Stimulated activated CD4-positive, alpha-beta T cell treated with anti-CD3 and anti-CD28 coated beads, Interleukin-1b, Interleukin-23, amount 100 ng/mL, for 4 hours (primary cell): ENCODE data around the gene ANKRD11.
"Not testable (repeated sequence)": the region's sequence is repeated elsewhere in the genome, so short reads cannot be mapped to it uniquely, and the experiment has no call there.

ENCODE experiments used
- DNase-seq, 2 donors: peaks; one replicate each; pipeline ENCODE4 v3.0.0-alpha.2; 2020; ENCODE audit warnings: low read depth in 2 of 2

Gene ANKRD11

DNA sequence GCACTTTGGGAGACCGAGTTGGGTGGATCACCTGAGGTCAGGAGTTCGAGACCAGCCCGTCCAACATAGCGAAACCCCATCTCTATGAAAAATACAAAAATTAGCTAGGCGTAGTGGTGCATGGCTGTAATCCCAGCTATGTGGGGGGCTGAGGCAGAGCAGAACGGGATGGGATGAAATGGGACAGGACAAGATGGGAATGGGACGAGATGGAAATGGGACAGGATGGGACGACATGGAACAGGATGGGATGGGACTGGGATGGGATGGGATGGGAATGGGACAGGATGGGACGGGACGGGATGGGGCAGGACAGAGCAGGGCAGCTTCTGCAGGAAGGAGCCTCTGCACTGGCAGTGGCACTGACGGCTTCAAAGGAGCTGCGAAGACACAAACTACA lies 106.1 kb downstream of the ANKRD11 start:
- no peak for DNase-seq

GRCh38 chr16:89383095-89384003 lies 107.0 kb downstream of the ANKRD11 start:
- DNase-seq = no peak

DNA sequence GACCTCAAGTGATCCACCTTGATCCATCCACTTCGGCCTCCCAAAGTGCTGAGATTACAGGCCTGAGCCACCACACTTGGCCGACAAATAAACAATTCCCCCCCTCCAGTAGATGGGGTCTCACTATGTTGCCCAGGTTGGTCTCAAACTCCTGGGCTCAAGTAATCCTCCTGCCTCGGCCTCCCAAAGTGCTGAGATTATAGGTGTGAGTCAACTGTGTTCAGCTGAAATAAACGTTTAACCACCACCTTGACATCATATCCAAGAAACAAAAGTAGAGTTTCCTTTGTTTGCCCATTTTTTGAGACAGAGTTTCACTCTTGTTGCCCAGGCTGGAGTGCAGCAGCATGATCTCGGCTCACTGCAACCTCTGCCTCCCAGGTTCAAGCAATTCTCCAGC lies 107.8 kb downstream of the ANKRD11 start:
- not testable (repeated sequence) for DNase-seq

DNA sequence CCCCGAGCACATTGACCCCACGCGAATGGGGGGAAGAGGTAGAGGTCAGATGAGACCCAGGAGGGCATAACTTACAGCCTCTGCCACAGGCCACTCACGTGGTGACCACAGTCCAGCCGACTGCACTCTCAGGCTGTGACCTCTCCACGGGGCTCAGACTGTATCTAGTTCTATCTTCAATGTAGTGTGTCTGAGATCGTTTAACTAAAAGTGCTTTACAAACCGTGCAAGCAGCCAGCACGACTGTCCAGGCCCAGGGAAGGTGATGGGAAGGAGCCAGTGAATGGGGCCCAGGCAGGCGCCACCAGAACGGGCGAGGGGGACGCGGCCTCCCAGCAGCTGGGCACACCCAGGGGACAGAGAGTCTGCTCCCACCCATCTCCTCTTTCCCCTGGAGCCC lies 108.6 kb downstream of the ANKRD11 start:
- no peak for DNase-seq

DNA sequence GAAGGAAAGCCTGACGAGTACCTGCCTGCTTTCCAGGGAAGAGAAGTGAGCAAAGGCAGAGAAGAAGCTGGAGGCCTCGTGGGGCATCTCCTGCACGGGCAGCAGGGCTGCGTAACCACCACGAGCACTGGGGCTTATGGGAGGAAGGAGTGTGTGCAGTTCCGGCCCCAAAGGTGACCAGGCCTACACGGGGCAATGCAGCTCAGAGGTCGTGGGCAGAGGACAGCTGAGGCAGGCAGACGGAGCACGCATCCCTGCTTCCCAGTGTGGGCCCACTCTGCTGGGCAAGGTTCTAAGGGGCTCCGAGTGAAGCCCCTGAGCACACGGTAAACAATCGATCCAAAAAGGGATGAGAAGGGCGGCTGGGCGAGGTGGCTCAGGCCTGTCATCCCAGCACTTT lies 109.7 kb downstream of the ANKRD11 start:
- DNase-seq = no peak

DNA sequence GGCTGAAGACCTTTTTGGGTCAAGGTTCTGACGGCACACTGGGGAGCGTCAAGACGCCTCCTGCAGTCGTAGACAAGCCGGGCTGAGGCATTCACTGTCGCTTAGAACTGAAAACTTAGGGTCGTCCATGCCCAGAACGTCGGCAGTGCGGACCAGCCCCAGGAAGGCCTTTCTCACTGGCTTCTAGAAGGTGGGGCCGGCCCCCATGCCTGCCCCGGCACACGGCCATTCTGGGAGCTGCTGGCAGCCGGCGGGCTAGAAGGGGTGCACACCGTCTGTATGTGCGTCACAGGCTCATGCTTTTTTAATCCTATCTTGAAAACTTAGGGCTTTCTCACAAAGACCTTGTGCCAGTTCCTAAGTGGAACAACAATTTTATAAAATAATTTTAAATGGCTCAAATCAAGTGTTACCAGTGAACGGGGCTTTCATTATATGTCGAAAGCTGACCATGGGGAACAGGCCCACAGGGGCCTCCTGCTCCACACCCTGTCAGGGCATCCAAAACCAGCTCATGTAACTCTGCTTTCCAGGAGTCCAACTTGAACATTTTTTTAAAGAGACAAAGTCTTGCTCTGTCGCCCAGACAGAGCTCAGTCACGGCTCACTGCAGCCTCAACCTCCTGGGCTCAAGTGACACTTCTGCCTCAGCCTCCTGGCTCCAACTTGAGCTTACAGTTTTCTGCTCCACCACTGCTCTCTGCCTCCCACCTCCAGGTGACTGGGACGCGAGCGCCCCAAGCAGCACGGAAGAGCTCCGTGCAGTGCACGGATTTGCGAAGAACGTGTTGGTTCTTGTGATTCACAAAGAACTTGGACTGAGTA lies 111.2 kb downstream of the ANKRD11 start:
- no peak for DNase-seq

GRCh38 chr16:89377453-89377848 lies 112.9 kb downstream of the ANKRD11 start:
- DNase-seq = no peak

- no peak for DNase-seq
These were observed 113.4 kb downstream of the ANKRD11 start for GRCh38 chr16:89376812-89377452.

- no peak for DNase-seq
These were observed 114.7 kb downstream of the ANKRD11 start for GRCh38 chr16:89375686-89376085.

GRCh38 chr16:89375021-89375420 lies 115.3 kb downstream of the ANKRD11 start:
- no peak for DNase-seq

DNA sequence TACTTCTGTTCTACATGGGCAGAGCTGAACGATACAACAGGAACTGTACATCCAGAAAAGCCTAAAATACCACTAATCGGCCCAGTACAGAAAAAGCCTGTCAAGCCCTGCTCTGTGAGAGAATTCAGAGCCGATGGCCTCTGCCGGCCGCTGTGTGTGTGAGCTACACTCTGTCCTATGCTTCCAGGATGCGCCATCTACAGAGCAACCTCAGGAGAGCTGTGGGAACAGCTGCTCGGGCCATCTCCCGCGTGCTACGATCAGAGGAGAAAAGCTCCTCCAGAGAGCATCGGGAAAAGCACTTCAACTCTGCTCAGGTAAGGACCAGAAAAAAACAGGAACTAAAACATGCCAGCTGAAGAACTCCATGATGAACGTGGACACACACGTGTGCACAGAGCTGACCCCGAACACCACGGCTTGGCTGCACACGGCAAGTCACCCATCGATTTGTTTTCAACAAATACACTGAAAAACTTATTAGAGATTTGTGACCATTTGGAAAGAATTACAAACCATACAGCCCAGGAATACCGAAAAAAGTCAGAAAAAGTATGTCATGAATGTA lies 115.9 kb downstream of the ANKRD11 start:
- DNase-seq = no peak

DNA sequence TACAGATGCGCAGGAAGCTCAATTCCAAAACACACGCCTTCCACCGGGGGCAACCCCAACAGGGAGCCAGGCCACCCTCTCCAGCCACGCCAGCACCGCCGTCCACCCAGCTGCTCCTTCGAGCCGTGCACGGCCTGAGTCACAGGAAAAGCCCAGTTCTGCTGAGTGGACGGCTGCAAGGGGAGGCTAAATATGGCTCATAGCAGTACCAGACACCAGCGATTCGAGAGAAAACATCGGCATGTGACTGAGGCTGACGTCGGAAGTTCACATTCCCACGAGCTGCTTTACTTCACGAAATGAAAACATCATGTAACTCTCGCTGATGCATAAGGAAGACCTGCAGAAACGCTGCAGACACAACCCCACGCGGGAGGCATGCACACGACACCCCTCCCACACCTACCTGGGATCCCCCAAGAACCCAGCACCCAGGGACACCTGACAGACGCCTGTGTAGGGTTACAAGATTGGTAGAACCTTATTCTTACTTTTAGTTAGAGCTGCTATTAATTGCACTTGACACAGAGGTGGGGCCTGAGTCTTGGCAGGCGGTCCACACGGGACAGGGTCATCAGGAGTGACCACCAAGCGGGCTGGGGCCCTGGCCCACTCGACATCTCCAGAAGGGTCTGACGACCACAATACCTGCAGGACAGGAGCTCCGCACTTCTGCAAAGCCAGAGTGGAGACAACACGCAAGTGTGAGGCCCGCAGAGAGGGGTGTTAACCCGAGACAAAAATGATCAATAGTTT lies 116.8 kb downstream of the ANKRD11 start:
- DNase-seq = no peak

GRCh38 chr16:89371968-89372634 lies 118.3 kb downstream of the ANKRD11 start:
- no peak for DNase-seq

DNA sequence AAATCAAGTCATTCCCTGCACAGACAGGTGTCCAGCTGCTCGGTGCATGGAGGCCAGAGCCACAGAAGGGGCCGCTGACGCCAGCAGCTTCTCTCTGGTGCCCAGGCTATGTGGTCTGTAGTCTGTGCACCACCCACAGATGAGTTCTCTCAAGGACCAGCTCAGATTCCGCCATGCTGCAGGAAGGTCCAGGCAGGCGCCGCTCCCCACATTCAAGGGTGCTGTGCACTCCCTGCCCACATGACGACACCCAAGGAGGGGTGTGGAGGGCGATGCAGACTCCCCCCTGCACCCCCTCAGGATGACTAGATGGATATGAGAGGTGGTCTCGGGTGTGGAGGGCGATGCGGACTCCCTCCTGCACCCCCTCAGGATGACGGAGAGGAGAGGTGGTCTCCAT lies 119.0 kb downstream of the ANKRD11 start:
- no peak for DNase-seq

DNA sequence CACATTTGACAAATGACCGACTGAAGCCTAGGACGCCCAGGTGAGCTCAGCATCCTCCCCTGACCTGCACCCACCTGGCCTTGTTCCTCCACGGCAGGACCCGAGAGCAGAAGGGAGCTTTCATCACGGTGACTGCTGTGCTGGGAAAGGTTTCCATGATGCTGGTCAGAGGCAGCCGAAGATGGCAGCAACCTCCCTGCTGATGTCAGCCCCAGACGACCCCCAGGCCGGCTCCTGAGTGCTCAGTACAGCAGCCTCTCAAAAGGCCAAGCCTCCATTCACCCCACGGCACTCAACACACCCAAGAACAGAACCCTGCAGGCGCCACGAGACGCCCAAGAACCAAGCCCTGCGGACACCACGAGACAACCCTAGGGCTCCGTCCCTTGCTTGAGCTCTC lies 119.8 kb downstream of the ANKRD11 start:
- DNase-seq = no peak

GRCh38 chr16:89370081-89370511 lies 120.3 kb downstream of the ANKRD11 start:
- DNase-seq = no peak

DNA sequence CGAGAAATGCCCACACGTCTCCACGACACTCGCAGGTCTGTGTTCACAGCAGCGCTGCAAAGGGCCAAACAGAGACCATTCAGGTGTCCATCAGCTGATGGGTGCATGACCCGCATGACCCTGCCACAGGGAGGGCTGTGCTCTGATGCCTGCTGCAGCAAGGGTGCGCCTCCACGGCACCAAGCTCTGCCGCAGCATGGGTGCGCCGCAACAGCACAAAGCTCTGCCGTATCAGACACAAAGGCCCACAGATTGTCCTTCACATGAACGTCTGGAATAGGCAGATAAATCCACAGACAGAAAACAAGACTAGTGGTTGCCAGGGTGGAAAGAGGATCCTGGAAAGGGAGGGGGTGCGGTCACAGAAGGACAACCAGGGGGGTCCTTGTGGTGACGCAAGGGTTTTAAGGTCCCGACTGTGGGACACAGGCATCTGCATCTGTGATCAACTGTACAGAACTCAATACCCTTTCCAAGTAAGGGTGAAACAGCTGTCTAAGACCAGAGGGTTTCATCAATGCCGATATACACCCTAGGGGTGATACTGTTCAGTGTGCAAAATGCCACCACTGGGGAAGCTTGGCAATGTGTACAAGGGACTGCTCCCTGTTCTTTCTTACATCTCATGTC lies 121.0 kb downstream of the ANKRD11 start:
- DNase-seq = no peak

GRCh38 chr16:89368604-89369249 lies 121.6 kb downstream of the ANKRD11 start:
- DNase-seq = no peak

- no peak for DNase-seq
These were observed 122.8 kb downstream of the ANKRD11 start for GRCh38 chr16:89367538-89367915.
